PC-9 (cell line): ENCODE results near the gene FUT8. TPM values are rescaled to one million over a fixed set of nuclear protein-coding genes. Genes with fewer than 3 reads are reported as not detected.

Experiments used
- BruUV-seq: library from RNA; stranded (reverse); fragments of 400-500 nt; replicated peaks from 2 replicates; lab custom pipeline; 2021; lab: Mats Ljungman, UMichigan
- CTCF ChIA-PET: fragments of 300-600 bp; sonication (Branson Sonifier 250); formaldehyde crosslinking; loops from one replicate; lab custom pipeline; 2022; ENCODE audit warnings: antibody characterized with exemption; lab: Charles Lee
- POLR2A ChIA-PET: fragments of 300-600 bp; sonication (Branson Sonifier 250); formaldehyde crosslinking; loops from one replicate; lab custom pipeline; 2022; ENCODE audit warnings: antibody characterized with exemption; ENCODE audit not compliant: unreplicated experiment; lab: Charles Lee
- DNase-seq, 2 experiments: peaks; one replicate each; pipeline versions ENCODE4 v3.0.0 to v3.0.0-alpha.2; 2015 to 2022; ENCODE audit warnings: mixed read lengths in 1 of 2
- H2AFZ ChIP-seq: fragments of 200-600 bp; sonication (generic); 2 replicates; pipeline ENCODE4 v1.8.1; 2017; ENCODE audit warnings: antibody characterized with exemption
- H3F3A ChIP-seq: fragments of 200-600 bp; sonication (generic); 2 replicates; pipeline ENCODE4 v1.8.1; 2017; ENCODE audit warnings: antibody characterized with exemption, mild to moderate bottlenecking, low read depth; ENCODE audit not compliant: insufficient read depth
- H3K27ac ChIP-seq: fragments of 200-600 bp; sonication (generic); 2 replicates; pipeline ENCODE4 v1.6.1; 2016; ENCODE audit warnings: mixed run types
- H3K27me3 ChIP-seq: fragments of 200-600 bp; sonication (generic); 2 replicates; pipeline ENCODE4 v1.6.1; 2016; ENCODE audit warnings: low read depth, mixed run types; ENCODE audit not compliant: insufficient read depth
- H3K36me3 ChIP-seq: fragments of 200-600 bp; sonication (generic); 2 replicates; pipeline ENCODE4 v1.6.1; 2016; ENCODE audit warnings: low read depth, mixed run types
- H3K4me1 ChIP-seq: fragments of 200-600 bp; sonication (generic); replicated peaks from 2 replicates; pipeline ENCODE4 v1.6.1; 2016; ENCODE audit warnings: mixed run types; ENCODE audit not compliant: insufficient read depth
- H3K4me2 ChIP-seq: fragments of 200-600 bp; sonication (generic); 2 replicates; pipeline ENCODE4 v1.6.1; 2017; ENCODE audit warnings: mixed run types
- H3K4me3 ChIP-seq: fragments of 200-600 bp; sonication (generic); 2 replicates; pipeline ENCODE4 v1.6.1; 2016; ENCODE audit warnings: mixed run types
- H3K79me2 ChIP-seq: fragments of 200-600 bp; sonication (generic); 2 replicates; pipeline ENCODE4 v1.6.1; 2017; ENCODE audit warnings: low read depth, mixed run types
- H3K9me2 ChIP-seq: fragments of 200-600 bp; sonication (generic); 2 replicates; pipeline ENCODE4 v1.8.1; 2017; ENCODE audit warnings: mild to moderate bottlenecking; ENCODE audit not compliant: insufficient read depth
- H3K9me3 ChIP-seq: fragments of 200-600 bp; sonication (generic); 2 replicates; pipeline ENCODE4 v1.8.1; 2016; ENCODE audit warnings: low read depth; ENCODE audit not compliant: insufficient read depth
- H4K20me1 ChIP-seq: fragments of 200-600 bp; sonication (generic); 2 replicates; pipeline ENCODE4 v1.8.1; 2017; ENCODE audit not compliant: insufficient read depth
- EZH2 ChIP-seq: fragments of 200-600 bp; sonication (generic); IDR thresholded peaks from 2 replicates; pipeline ENCODE4 v1.8.0; 2017; ENCODE audit warnings: antibody characterized with exemption, low read depth
- intact Hi-C: fragments of 100-400 bp; cut with micrococcal nuclease; formaldehyde crosslinking; loops from one replicate; pipeline ENCODE4 v1.10.0; 2022; ENCODE audit not compliant: unreplicated experiment
- total RNA-seq: library from RNA; stranded (reverse); gene quantifications from 2 replicates; pipeline ENCODE4 v1.2.3, GENCODE V29; 2021
- TF ChIP-seq, protein P1 (sequence below): fragments of 200-600 bp; sonication (generic); conservative IDR thresholded peaks from 2 replicates; pipeline ENCODE4 v1.6.1; 2017; ENCODE audit warnings: mixed run types, antibody characterized with exemption, mild to moderate bottlenecking, moderate library complexity

Gene FUT8
- total RNA-seq, 1 experiment from 2014 or later = 134 TPM

DNA sequence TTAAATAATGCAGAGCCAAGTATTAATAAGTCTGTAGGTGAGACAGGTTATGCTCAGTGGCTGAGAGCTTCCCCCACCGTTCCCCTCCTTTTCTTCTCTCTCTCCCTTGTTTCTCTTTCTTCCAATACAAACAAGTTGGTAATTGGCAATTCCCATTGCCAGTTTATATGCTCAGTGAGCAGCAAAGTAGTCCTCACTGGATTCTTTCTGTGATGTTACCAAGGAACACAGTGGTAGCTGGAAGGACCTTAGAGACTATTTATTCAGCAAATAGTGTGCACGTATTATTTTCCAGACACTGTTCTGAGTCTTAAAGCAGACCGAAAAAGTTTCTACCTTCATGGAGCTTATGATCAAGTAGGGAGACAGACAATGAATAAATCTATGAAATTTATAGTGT is 344.4 kb downstream of the FUT8 start:
- Histone ChIP-seq H3K27ac (no peak overlapping the region), H3K79me2 (no peaks in the 10 kb centered on the region), H3K27me3 (no peaks in the 10 kb centered on the region), H3K4me2 (no peak overlapping the region), H4K20me1 (no peaks in the 10 kb centered on the region), H3K4me3 (no peak overlapping the region), H3K9me3 (no peaks in the 10 kb centered on the region), H2AFZ (no peak overlapping the region), H3K4me1 (no peaks in the 10 kb centered on the region), H3F3A (peaks cover 9% of the 10 kb centered on the region; the same call in 1 of the 2 replicates), H3K36me3 (no peaks in the 10 kb centered on the region), H3K9me2 (no peaks in the 10 kb centered on the region)
- DNase-seq = no peak
- no TSS peak for BruUV-seq
- TF ChIP-seq, protein P1, sequence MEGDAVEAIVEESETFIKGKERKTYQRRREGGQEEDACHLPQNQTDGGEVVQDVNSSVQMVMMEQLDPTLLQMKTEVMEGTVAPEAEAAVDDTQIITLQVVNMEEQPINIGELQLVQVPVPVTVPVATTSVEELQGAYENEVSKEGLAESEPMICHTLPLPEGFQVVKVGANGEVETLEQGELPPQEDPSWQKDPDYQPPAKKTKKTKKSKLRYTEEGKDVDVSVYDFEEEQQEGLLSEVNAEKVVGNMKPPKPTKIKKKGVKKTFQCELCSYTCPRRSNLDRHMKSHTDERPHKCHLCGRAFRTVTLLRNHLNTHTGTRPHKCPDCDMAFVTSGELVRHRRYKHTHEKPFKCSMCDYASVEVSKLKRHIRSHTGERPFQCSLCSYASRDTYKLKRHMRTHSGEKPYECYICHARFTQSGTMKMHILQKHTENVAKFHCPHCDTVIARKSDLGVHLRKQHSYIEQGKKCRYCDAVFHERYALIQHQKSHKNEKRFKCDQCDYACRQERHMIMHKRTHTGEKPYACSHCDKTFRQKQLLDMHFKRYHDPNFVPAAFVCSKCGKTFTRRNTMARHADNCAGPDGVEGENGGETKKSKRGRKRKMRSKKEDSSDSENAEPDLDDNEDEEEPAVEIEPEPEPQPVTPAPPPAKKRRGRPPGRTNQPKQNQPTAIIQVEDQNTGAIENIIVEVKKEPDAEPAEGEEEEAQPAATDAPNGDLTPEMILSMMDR = no peak
- TF ChIP-seq EZH2 = no peak
- intact Hi-C loops = no loop called here
- ChIA-PET POLR2A (interaction anchor here (0.6 kb wide), 1 partner anchor 158 kb away, joined by 9 read pairs; no protein-coding TSS in a partner anchor), CTCF (no interaction called here)

DNA sequence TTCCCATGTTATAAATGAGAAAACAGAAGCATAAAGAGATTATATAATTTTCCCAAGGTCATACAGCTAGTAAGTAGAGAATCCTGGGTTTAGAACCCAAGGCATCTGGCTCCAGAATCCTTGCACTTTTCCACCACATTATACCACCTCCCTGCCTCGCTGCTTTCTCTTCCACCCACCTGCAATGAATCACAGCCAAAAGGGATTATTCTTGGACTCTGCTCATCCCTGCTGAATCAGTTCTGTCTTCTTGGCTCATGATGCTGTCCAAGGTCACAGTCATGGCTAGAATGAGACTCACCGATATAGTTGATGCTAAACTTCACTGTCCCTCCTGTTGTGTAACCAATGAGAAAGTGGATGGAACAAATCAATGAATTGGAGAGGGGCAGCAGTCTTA is 356.6 kb downstream of the FUT8 start:
- Histone ChIP-seq H3K79me2 (no peaks in the 10 kb centered on the region), H3F3A (no peaks in the 10 kb centered on the region), H2AFZ (no peak overlapping the region), H3K9me3 (no peaks in the 10 kb centered on the region), H3K27me3 (no peaks in the 10 kb centered on the region), H3K4me1 (no peaks in the 10 kb centered on the region), H3K4me3 (no peak overlapping the region), H3K9me2 (no peaks in the 10 kb centered on the region), H4K20me1 (no peaks in the 10 kb centered on the region), H3K36me3 (no peaks in the 10 kb centered on the region), H3K27ac (no peak overlapping the region), H3K4me2 (no peak overlapping the region)
- intact Hi-C loops = no loop called here
- TF ChIP-seq, protein P1 = no peak
- TF ChIP-seq EZH2 = no peak
- no peak for DNase-seq
- ChIA-PET CTCF (no interaction called here), POLR2A (no interaction called here)
- no TSS peak for BruUV-seq

DNA sequence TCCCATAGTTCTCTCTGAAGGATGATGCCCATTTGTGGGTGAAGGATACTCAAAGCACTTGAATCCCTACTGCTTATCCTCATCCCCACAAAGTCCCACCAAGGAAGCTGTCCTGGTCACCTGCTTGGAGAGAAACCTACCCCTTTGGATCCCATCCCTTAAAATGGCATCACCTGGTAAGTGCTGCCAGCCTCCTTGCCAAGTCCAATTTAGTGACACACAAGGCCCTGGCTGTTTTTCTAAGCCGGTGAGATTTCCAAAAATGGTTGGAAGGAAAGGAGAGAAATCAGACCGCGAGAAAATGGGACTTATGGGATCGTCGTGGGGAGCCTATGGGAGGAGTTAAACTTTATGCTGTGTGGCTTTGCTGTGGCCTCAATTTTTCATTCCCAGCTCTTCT is 358.2 kb downstream of the FUT8 start:
- no peak overlapping the region for H2AFZ ChIP-seq
- no peak overlapping the region for H3K27ac ChIP-seq
- no peak overlapping the region for H3K4me2 ChIP-seq
- H4K20me1 ChIP-seq = no peaks in the 10 kb centered on the region
- BruUV-seq = no TSS peak
- H3K36me3 ChIP-seq = no peaks in the 10 kb centered on the region
- no peaks in the 10 kb centered on the region for H3F3A ChIP-seq
- POLR2A ChIA-PET = no interaction called here
- intact Hi-C loops = no loop called here
- H3K4me3 ChIP-seq = no peak overlapping the region
- CTCF ChIA-PET = no interaction called here
- TF ChIP-seq, protein P1 = no peak
- no peak for TF ChIP-seq EZH2
- H3K9me3 ChIP-seq = no peaks in the 10 kb centered on the region
- H3K27me3 ChIP-seq = no peaks in the 10 kb centered on the region
- H3K79me2 ChIP-seq = no peaks in the 10 kb centered on the region
- no peak for DNase-seq
- H3K4me1 ChIP-seq = no peaks in the 10 kb centered on the region
- no peaks in the 10 kb centered on the region for H3K9me2 ChIP-seq
